Adipose tissue (tissue), 3 donors: ENCODE results near the gene EFHC2. TPM values are rescaled to one million over a fixed set of nuclear protein-coding genes. Genes with fewer than 3 reads are reported as not detected.
"Not testable (repeated sequence)": the region's sequence is repeated elsewhere in the genome, so short reads cannot be mapped to it uniquely, and the experiment has no call there.

Experiments
- H3K27ac ChIP-seq: one replicate; pipeline ENCODE4 v1.5.1; 2013; ENCODE audit warnings: low read depth, low read length
- WGBS, 3 donors: extraction: QIAGEN DNeasy Blood & Tissue Kit; methylation state at CpG; one replicate each; pipeline ENCODE4 v1.1.7; 2013; 5-methylcytosine and 5-hydroxymethylcytosine counted together
- polyA plus RNA-seq, 3 donors: library from polyadenylated mRNA; stranded (reverse); fragments of 200-250 nt; gene quantifications; one replicate each; pipeline ENCODE4 v1.2.3, GENCODE V29; 2013
- donor health status: healthy with polysubstance abuse.
- donor health status: Bipolar disorder and iron deficiency.
- donor health status: healthy.

EFHC2 gene
- polyA plus RNA-seq, 3 donors = 0.15 to 0.67 (median 0.53) TPM

- H3K27ac ChIP-seq = no peak overlapping the region
- 7 to 40% (median 30%) methylated on average over 1 of the region's 1 CpG for WGBS, 3 donors
Observed at GRCh38 chrX:44244008-44244407, 99.5 kb downstream of the EFHC2 start.

- 73 to 81% (median 77%) methylated on average over 4 of the region's 4 CpGs for WGBS, 3 donors
- H3K27ac ChIP-seq = no peak overlapping the region
Observed at GRCh38 chrX:44241546-44241945, 101.9 kb downstream of the EFHC2 start.

- 87 to 88% (median 87%) methylated on average over 1 of the region's 1 CpG for WGBS, 3 donors
Observed at GRCh38 chrX:44240036-44240435, 103.4 kb downstream of the EFHC2 start.

GRCh38 chrX:44239036-44239435, 104.4 kb downstream of the EFHC2 start:
- no peak overlapping the region for H3K27ac ChIP-seq

More at GRCh38 chrX:44240036-44240435, 103.4 kb downstream of the EFHC2 start:
- H3K27ac ChIP-seq = no peak overlapping the region

- H3K27ac ChIP-seq = no peak overlapping the region
- WGBS, 3 donors = 47 to 80% (median 58%) methylated on average over 2 of the region's 2 CpGs
Observed at GRCh38 chrX:44235534-44235933, 107.9 kb downstream of the EFHC2 start.

DNA sequence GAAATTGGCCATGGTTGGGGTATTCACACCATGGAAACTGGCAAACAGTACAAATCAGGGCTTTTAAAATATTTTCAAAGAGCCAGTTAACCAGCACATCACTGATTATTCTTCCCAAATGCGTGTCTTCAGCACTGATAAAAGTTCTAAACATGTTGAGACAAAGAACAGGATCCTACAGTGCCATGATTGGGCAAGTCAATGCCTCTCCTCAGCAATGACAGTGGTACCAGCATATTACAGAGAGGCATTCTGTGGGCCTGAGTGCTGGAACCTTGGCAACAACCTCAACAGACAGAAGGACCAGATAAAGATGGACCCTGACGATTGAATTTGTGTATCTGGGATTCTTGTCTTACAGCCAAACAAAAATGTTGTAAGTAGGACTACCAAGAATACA, 108.9 kb downstream of the EFHC2 start:
- 67 to 80% (median 79%) methylated on average over 2 of the region's 2 CpGs for WGBS, 3 donors
- H3K27ac ChIP-seq = no peak overlapping the region

- no peak overlapping the region for H3K27ac ChIP-seq
Observed at GRCh38 chrX:44234116-44234515, 109.4 kb downstream of the EFHC2 start.

DNA sequence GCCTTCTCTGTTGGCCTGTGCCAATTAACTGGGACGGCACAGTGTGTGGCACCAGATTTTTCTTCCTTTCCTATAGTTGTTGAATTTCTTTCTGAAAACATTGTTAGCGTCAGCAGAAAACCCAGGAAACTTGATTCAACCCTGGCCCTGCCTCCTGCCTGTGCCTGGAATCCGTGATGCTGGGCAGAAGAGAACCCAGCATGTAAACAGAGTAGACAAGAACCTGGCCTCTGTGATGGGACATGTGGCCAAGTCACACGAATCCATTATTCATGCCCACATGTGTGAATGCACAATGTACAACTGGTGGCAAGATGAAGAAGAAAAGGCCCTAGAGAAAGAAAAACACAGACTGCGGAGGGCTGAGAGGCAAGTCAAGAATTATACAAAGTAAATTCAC, 111.4 kb downstream of the EFHC2 start:
- 84 to 92% (median 86%) methylated on average over 5 of the region's 5 CpGs for WGBS, 3 donors
- no peak overlapping the region for H3K27ac ChIP-seq

DNA sequence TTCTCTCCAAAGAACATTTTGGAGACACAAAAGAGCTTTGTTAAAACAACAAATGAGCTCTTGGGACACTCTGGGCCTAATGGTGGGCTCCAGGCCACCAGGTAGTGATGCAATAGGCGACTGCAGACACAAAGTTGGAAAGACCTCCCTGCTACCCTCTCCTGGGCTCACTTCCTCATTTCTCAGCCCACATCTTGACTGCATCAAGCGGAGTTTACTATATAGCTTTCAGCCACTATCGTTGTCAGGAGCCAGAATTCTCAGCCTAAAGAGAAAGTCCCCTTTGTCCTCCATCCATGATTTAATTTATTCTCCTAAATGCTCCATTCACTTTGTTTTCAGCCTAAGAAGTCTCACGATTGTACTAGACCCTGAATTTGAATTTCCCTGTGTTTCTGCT, 114.9 kb downstream of the EFHC2 start:
- WGBS, 3 donors = 54 to 78% (median 54%) methylated on average over 4 of the region's 4 CpGs
- no peak overlapping the region for H3K27ac ChIP-seq

- 72 to 99% (median 93%) methylated on average over 5 of the region's 5 CpGs for WGBS, 3 donors
- H3K27ac ChIP-seq = no peak overlapping the region
Observed at GRCh38 chrX:44227991-44228390, 115.5 kb downstream of the EFHC2 start.

DNA sequence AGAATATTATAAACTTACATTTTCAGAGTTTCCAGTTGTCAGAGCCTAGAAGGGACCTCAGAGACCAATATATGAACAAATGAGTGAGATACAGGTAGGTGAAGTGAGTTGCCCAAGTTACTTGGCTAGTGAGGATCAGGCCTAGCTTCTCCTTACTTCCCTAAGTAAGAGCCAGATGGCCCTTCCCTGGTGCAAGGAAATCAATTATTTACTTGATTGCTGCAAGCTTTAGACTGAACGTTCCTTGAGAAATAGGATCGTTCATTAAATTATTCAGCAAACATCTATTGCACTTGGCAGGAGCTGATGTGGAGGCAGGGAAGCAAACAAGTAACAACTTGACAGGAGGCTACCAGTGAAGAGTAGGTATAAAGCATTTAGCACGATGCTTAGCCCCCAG, 117.8 kb downstream of the EFHC2 start:
- WGBS, 3 donors = 52 to 87% (median 71%) methylated on average over 3 of the region's 3 CpGs
- no peak overlapping the region for H3K27ac ChIP-seq

DNA sequence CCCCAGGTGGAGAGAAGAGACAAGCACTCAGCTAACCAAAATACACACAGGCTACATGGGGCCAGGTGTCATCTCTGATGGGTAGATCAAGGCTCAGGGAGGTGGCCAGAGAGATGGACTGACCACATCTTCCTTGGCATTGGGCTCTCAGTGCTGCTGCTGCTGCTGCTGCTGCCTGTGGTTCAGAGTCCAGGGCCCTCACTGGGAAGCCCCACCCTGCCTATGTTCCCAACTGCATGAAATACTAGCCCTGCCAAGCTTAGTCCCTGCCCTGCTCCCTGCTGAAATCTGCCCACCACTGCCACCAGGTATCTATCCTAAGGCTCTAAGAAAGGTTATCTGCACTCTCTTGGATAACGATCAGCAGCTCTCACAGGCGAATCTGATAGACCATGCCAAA, 118.7 kb downstream of the EFHC2 start:
- no peak overlapping the region for H3K27ac ChIP-seq
- WGBS, 3 donors = 89 to 94% (median 93%) methylated on average over 2 of the region's 2 CpGs

- no peak overlapping the region for H3K27ac ChIP-seq
- WGBS, 3 donors = 22 to 39% (median 33%) methylated on average over 2 of the region's 2 CpGs
Observed at GRCh38 chrX:44223150-44223549, 120.3 kb downstream of the EFHC2 start.

DNA sequence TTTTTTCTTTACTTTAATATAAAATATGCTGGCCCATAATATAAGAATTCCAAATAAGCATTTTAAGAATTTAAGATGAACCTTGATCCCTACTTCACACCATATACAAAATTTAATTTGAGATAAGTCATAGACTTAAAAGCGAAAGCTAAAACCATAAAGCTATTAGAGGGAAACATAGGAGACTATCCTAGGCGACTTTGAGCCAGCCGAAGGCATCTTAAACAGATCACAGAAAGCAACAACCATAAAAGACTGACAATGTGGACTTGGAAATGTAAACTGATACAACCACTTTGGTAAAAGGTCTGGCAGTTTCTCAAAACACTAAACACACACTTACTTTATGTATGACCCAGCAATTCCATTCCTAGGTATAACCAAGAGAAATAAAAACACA, 125.0 kb downstream of the EFHC2 start:
- WGBS, 3 donors = 79 to 90% (median 85%) methylated on average over 3 of the region's 3 CpGs
- H3K27ac ChIP-seq = no peak overlapping the region

DNA sequence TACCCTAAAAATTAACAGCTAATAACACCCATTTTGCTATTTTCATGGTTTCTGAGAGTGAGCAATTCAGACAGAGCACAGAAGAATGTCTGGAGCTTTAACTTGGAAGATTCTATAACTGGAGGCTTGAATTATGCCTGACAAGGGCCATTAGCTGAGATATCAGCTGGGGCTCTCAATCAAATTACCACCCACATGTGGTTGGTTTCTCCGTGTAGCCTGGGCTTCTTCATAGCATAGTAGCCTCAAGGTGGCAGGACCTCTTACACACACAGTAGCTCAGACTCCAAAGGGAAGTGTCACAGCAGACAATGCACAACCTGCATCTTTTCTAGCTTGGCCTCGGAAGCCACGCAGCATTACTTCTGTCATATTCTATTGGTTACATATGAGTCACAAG, 127.3 kb downstream of the EFHC2 start:
- 71 to 81% (median 74%) methylated on average over 3 of the region's 3 CpGs for WGBS, 3 donors
- H3K27ac ChIP-seq = no peak overlapping the region

DNA sequence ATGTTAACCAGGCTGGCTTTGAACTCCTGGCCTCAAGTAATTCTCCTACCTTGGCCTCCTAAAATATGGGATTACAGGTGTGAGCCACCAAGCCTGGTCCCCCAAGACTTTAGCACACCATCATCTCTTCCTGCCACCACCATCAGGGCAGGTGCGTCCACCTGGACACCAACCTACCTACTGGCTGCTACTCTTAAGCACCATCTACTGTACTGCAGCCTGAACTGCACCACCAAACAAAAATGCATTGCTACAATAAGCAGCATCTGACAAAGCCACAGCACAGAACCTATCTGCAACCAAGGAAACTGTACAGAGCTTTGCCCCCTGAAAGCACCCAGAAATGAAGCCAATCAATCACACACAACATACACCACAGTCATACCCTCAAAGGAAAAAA, 139.7 kb downstream of the EFHC2 start:
- no peak overlapping the region for H3K27ac ChIP-seq
- 65 to 97% (median 69%) methylated on average over 1 of the region's 1 CpG for WGBS, 3 donors

DNA sequence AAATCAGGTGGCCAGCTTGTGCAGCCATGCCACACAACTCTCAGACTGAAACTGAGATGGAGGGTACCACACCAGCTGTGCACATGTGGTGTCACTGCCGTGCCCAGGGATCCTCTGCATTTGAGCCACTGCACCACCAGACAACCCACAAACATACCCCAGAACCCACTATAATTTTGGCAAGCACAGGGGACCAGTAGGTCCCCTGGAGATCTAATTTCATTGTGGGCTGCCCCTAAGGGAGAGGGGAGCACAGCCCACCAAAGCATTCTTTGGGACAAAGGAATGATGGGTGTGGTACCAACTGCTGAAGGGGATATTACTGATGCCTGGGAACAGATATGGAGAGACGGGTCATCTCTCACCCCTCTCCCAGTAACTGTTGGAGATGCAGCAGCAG, 140.9 kb downstream of the EFHC2 start:
- WGBS, 3 donors = 73 to 82% (median 81%) methylated on average over 2 of the region's 2 CpGs
- no peak overlapping the region for H3K27ac ChIP-seq

DNA sequence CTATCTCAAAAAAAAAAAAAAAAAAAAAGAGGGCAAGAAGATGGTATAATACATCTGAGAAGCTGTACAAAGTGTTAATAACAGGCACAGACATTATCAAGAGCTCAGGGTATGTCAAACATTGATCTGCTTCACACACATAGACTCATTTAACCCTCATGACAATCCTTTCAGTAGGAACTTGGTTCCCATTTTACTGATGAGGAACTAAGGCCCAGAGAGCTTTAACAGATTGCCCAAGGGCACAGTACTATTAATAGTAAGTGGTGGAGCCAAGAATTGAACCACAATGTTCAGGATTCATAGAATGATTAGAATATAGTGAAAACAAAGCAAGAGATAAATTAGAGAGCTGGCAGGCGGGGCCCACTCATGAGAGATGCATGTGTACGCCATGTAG, 154.4 kb downstream of the EFHC2 start:
- no peak overlapping the region for H3K27ac ChIP-seq
- 90 to 100% (median 96%) methylated on average over 2 of the region's 2 CpGs for WGBS, 3 donors

GRCh38 chrX:44187915-44188314, 155.6 kb downstream of the EFHC2 start:
- WGBS, 3 donors = 64 to 80% (median 77%) methylated on average over 4 to 5 of the region's 5 CpGs
- not testable (repeated sequence) for H3K27ac ChIP-seq

DNA sequence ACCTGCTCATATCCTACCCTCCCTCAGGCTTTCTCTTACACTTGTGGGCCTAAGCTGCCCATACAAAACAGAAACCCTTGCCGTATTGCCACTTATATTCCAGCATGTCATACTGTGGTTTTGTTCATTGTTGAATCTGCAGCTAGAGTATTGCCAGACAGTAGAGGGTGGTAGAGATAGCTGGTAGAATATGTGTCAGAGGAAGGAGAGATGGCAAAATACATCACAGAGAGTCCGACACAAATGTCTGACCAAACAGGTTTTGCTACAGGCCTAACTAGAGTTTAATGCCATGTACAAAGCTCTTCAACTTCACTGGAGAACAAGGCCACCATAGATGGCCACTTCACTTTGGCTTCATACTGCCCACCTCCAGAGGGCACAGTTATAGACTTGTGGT, 160.1 kb downstream of the EFHC2 start:
- no peak overlapping the region for H3K27ac ChIP-seq
- 44 to 88% (median 79%) methylated on average over 2 of the region's 2 CpGs for WGBS, 3 donors
